Hepatocyte (in vitro differentiated cells): Measurements from ENCODE around the gene RBM17.

Source experiments
- CTCF ChIP-seq: fragments of 200-600 bp; sonication (generic); IDR thresholded peaks from 2 replicates; pipeline ENCODE4 v1.5.1; 2016; ENCODE audit warnings: antibody characterized with exemption, mild to moderate bottlenecking; ENCODE audit not compliant: poor library complexity
- EZH2 ChIP-seq: fragments of 200-600 bp; sonication (generic); IDR thresholded peaks from 2 replicates; pipeline ENCODE4 v1.6.1; 2016; ENCODE audit warnings: antibody characterized with exemption, mild to moderate bottlenecking, borderline replicate concordance
- EZH2phosphoT487 ChIP-seq: fragments of 200-600 bp; sonication (generic); IDR thresholded peaks from one replicate; pipeline ENCODE4 v1.6.1; 2018; ENCODE audit warnings: antibody characterized with exemption, mild to moderate bottlenecking, low read depth, moderate library complexity; ENCODE audit not compliant: unreplicated experiment, severe bottlenecking

- TF ChIP-seq CTCF = no peak
- TF ChIP-seq EZH2 = no peak
- TF ChIP-seq EZH2phosphoT487 = no peak
Observed at GRCh38 chr10:6052247-6053221, 36.3 kb upstream of the RBM17 start.
